8988T (cell line): ENCODE data around the gene IL12B.
A peak's percentile ranks its signal among the peaks of the same experiment; 100 is the strongest.
"Not testable (repeated sequence)": the region's sequence is repeated elsewhere in the genome, so short reads cannot be mapped to it uniquely, and the experiment has no call there.

Experiments
- DNase-seq: peaks from one replicate; pipeline ENCODE4 v3.0.0; 2011

The IL12B gene

DNA sequence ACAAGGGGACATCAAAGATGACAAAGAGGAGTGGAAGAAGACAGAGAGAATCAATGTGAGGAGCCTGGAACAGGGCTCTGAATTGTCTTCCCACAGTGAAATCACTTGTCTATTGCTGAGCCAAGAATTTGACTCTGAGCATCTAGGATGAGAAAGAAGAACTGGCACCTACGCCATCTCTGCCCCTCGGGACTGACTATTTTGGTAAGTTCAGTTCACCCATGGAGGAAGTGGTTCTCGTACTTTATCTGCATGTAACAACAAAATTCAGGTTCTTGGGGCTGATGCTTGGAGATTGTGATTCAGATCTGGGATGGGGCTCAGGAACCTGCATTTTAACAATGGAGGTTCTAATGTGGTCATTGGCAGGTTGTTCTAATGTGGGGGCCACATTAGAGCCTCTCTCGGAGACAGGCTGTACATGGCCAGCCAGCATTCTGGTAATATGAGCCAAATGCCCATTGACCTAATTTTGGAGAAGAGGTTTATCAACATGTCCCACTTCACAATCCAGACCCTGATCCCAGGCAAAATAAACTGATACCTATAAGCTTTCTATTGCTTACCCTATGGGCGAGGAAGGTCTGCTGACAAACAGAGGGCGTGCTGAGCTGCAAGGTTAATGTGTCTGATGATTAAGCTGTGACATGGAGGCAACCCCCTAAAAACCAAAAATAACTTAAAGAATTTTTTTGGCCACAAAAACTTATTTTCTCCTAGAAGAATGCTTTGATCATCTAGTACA is 2.7 kb upstream of the IL12B start:
- DNase-seq, result no peak

DNA sequence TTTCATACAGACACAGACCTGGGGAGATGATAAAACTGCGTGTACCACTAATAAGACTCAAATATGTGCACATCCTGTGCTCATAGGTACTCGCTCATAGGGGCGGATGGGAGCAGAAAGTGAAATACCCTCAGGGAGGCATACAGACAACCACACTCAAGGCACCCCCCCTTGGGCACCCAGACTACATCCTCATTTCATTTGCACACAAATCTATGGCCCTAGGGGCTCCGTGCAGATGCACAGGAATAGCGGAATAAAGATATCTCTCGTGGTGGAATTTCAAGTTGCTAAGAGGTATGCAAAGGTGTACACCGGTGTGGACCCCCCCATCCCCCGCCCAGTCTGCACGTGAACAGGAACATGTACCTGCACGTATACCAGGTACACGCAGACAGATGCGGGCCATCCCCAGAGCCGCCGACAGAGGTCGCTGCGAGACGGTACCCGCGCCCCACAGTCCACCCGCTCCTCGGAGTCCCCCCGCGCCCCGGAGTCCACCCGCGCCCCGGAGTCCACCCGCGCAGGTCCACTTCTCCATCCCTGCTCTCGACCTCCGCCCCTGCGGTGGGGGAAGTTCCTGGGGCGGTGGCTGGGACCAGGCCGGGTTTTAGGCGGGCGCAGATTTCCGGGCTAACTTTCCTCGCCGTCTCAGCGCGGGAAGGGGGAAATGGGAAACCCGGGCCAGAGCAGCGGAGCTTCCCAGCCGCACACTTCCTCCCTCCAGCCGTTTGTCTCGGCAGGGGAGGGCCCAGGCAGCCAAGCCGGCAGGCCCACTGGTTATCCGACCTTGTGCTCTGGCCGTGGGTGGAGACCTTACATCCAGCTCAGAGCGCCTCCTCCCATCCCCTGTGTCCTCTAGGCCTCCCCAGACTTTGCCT is 1.0 kb upstream of the IL12B start:
- no peak for DNase-seq

DNA sequence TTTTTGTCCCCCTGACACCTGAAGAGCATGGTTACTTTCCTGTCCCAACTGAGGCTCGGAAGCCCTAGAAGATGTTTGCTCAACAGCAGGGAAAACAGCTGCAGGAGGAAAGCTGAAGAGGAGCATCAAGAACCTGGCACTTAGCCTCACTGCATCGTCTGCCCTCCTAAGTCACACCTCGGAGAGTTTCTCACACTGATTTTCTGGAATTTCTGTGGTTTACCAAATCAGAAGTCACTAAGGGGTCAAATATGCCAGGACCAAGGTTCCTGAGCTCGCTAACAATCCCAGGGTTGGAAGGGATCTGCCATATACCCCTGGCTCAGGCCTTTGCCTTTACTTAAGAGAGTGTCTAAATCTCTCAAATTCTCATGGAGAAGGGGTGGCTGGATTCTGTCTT is 5.3 kb downstream of the IL12B start:
- no peak for DNase-seq

DNA sequence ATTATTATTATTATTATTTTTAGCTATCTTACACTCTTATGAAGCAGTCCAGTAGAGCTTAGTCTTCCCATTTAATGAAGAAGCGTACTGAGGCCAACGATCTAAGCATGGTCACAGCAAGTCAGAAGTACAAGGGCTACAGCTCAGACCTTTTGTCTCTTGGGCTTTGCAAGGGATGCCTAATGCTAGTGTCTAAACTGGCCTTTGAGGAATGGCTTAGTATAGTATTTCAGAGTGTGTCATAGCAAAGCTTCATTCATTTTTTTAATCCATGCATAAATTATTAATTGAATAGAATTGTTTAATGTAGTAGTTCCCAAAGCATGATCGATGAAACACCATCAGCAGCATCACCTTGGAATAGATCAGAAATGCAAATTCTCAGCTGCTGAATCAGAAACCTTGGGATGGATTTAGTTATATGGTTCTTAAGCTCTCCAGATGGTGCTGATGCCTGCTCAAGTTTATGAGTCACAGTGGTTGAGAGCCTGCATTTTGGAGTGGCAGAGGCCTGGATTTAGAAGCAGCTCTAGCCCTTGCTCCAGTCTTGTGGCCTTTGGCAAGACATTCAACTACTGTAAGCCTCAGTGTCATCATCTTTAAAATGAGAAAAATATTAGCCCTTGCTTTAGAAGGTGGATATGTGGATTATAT is 6.1 kb downstream of the IL12B start:
- no peak for DNase-seq

DNA sequence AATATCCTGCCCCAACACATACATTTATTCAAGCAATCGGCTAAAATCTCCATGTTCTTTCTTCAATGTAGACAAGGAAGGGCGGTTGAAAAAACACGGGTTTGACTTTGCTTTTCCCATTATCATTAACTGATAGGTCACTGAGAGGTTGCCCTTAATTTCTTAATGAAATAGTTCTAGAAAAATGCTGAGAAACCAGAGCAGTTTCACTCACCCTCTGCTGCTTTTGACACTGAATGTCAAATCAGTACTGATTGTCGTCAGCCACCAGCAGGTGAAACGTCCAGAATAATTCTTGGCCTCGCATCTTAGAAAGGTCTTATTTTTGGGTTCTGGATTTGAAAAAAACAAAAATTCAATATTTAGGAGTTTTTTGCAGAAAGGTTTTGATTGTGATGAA is 8.1 kb downstream of the IL12B start:
- no peak for DNase-seq

DNA sequence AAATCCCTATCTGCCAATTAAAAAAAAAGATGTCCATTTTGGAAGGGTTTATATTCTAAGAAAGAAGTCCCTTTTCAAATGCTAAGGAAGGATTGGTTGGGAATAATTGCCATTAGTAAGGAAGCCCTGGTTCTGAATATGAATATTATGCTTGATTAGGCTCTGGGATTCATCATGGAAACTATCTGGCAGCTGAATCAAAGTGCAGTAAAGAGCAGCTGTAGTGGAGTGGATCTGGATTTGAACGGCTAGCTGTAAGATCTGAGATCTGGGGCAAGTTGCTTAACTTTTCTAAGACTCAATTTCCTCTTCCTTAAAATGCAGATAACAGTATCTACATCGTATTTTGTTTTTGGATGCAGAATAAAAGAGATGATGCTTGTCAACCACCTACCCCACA is 10.5 kb downstream of the IL12B start:
- no peak for DNase-seq

DNA sequence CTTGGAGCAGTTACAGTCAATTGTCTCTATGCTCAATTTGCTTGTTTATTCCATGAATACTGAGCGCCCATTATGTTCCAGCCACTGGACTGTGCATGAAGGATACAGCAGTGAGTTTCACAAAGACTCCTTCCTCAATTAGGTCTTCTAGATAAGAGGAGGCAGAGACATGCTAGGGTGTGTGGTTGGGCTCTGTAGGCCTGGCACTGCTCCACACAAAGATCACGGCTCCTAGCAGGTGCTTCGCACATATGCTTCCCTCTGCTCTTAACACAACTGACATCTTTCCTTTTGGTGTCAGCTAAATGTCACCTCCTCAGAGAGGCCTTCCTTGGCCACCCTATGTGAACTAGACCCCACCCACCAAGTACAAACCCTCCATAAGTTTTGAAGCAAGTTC is 10.9 kb downstream of the IL12B start:
- DNase-seq, result no peak

DNA sequence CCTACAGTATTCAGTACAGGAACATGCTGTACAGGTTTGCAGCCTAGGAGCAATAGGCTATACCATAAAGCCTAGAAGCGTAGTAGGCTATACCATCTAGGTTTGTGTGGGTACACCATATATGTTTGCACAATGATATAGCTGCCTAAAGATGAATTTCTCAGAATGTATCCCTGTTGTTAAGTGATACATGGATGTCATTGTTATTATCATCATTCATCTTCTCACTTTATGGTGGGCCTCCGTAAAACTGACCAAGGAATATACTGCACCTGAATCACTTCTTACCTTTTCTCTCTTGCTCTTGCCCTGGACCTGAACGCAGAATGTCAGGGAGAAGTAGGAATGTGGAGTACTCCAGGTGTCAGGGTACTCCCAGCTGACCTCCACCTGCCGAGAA is 11.8 kb downstream of the IL12B start:
- DNase-seq, result no peak

DNA sequence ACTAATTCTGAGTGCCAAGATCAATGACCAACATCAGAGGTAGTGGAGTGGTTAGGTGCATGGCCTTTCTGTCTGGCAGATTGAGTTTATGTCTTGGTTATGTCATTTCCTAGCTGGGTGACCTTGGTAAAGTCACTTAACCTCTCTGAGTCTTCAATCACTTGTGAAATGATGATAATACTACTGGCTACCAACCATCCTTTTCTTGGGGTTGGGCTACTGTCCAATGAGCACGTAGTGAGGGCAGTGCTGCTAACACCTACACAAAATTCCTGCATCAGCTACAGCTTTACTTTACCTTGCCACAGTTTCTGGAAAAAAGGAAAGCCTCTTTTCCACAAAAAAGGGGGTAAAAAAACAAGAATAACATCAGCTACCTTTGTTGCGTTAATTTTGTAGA is 12.4 kb downstream of the IL12B start:
- DNase-seq, result no peak

DNA sequence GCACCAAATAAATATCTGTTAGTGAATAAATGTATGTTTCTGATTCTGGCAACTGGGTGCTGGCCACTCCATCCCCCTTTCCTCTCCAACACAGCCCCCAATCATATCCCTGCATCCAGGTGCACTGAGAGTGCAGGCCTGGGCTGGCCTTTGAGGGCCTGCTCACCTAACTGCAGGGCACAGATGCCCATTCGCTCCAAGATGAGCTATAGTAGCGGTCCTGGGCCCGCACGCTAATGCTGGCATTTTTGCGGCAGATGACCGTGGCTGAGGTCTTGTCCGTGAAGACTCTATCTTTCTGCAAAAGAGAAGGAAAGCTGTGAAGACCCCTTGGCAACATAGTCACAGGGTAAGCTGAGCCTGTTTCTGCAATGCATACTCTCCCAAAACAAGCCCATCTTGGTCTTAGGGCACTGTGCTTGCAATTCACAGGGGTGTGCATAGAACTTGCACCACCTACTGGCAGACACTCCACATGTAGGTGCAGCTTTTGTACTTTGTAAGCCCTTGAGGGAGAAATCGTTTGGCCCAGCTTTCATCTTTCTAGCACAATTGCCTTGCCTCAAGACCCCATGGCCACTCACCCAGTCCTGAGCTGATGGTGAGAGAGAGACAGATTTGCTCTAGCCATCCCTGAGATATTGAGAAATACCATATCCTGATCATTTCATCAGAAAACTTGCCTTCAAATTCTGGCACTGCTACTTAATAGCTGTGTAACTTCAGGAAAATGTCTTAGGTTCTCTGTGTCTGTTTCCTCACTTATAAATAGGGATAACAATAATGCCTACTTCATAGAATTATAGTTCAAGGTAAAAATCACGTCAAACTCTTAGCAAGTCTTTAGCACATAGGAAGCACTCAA is 13.5 kb downstream of the IL12B start:
- DNase-seq, result peak; percentile 49

DNA sequence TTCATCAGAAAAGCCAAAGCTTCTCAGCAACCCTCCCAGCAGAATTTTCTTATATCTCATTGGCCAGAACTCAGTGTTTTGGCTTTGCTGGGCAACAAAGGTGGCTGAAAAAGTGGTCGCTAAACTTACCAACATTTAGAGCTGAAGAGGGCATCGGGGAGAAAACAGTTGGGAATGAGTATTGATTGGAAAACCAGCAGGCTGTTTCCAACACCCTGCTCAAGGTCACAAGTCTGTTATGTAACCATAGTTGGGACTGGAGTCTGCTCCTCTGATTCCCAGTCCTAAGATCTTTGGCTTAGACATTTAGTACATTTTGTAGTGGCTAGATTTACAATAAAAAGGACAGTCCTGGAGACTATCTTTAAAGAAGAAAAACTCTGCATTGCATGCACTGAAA is 17.1 kb downstream of the IL12B start:
- DNase-seq, result no peak

DNA sequence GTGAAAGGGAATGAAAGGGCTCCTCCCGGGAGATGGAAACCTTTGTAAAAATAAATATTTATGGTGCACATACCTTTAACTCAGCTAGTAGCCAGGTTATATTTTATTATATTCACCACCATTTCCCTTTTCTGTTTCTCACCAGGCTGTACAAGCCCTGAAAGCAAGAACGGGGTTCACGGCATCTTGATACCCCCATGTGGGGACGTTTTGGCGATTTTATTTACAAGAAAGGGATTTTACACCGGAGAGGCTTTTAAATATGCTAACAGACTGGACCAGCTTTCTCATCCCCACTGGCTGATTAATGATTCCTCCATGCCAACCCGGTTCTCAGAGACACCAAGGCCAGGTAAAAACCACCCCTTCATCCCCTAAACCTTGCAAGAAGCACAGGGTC is 19.2 kb downstream of the IL12B start:
- DNase-seq, result no peak

DNA sequence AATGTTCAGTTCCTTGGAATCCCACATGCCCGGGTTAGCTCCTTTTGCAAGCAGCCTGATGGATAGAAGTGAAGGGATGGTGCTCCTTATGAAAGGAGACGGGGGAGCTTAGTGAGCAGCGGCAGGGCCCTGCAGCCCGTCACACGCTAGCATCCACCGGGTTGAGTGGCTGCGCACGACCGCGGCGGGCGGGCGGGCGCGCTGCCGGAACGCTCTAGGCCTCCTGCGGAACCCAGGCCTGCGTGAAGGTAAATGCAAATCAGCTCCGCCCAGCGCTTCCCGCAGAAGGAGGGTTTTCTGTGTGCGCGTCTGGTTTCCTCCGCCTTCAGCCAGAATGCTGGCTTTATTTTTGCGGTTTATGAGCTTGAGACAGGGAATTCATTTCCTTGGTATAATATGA is 19.8 kb downstream of the IL12B start:
- no peak for DNase-seq

DNA sequence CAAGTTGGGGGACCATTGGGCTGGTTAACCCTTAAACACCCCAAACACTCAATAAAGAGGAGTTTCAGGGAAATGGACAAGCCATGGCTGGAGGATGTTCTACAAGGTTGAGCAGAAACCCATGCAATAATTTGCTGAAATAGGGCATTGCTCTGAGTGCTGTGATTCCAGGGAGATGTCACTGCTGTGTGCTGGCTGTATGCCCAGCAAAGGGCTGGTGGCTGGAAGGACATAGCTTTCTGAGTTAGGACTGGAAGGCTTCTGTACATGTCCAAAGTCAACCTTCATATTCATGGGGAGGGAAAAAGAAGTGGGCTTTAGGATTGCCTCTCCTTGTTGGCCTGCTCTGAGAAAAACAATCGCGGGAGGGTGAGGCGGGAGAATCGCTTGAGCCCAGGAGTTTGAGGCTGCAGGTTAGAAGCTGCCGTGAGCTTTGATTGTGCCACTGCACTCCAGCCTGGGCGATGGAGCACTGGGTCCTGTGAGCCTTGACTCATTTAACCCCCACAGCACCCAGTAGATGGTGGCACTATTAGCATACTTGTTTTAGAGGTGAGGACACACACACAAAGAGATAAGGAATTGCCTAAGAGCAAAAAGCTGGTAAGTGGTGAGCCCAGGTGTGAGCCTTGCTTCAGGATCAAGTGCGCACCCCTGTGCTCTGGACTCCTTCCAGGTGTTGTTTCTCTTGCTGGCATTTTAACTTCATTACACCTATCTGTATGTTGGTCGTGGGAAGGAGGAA is 20.4 kb downstream of the IL12B start:
- no peak for DNase-seq

DNA sequence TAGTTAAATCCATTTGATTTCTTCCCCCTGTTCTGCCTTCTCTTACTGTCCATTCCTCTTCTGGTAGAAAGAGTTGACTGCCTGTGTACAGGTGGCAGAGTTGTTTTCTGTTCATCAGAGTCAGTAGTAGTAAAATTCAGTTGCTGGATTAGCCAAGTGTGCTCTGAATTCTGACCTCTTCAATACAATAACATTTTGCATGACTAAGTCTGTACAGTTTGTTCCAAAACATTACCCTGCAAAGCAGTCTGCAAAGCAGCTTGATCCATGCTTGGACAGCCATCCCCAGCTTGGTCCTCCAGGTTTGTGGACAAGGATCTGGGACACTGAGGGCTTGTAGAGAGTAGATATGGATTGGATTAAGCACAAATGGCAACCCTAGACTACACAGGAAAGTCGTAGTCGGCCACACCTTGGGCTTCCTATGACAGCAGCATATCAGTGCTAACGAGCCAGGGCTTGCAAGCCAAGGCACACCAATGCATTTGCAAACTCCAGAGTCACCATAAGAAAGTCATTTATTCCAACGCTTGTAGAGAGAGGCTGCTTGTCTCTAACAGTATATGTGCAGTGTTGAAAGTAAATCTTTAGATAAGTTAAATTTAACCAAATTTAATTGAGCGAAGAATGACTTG is 25.2 kb downstream of the IL12B start:
- DNase-seq, result no peak

DNA sequence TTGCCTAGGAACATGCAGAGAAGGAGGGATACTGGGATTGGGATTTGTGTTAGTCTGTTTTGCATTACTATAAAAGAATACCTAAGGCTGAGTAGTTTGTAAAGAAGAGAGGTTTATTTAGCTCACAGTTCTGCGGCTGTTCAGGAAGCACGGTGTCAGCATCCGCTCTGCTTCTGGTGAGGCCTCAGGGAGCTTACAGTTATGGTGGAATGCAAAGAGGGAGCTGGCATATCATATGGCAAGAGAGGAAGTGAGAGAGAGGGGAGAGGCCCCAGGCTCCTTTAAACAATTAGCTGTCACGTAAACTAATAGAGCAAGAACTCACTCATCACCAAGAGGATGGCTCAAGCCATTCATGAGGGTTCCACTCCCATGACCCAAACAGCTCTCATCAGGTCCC is 27.0 kb downstream of the IL12B start:
- no peak for DNase-seq

DNA sequence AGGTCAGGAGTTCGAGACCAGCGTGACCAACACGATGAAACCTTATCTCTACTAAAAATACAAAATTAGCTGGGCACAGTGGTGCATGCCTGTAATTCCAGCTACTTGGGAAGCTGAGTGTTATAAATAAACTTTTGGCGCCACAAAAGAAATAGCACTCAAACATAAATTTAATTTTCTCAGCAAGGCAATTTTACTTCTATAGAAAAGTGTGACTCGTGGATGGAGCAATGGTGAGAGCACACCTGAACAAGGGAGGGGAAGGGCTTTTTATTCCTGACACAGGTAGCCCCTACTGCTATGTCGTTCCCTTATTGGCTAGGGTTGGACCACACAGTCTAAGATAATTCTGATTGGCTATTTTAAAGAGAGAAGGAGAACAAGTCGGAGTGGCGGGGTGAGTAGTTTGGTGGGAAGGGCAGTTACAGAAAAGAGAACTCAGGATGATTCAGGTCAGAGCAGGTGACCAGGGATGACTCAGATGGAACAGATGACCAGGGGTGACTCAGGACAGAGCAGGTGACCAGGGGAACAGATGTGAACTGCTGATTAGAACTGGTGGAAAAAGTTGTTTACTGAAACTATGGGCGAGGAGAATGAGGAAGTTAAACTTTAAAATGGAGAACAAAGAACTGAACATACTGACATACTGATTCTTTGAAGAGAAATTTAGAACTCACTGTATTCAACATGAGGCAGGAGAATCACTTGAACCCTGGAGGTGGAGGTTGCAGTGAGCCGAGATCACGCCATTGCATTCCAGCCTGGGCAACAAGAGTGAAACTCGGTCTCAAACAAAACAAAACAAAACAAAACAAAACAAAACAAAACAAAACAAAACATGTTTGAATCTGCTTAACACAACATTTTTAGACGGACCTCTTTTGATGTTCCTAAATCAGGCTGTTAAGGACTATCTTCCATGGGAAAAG is 28.1 kb downstream of the IL12B start:
- DNase-seq, result not testable (repeated sequence)

DNA sequence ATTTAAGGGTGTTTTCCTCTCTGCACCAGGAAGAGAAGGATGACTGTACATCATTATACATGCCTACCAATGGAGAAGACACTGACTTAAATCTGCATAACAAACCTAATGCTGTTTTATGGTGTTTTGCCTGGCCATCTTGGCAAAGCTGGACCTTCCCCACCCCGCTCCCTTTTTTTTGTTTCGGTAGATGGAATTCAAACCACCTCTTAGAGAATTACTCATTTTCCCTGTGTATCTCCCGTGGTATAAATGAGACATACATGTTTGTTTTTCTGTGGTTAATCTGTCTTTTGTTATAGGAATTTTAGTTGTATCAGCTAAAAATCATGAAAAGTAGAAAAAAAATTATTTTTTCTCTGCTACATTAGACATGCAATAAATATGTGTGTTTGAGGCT is 28.8 kb downstream of the IL12B start:
- DNase-seq, result no peak

DNA sequence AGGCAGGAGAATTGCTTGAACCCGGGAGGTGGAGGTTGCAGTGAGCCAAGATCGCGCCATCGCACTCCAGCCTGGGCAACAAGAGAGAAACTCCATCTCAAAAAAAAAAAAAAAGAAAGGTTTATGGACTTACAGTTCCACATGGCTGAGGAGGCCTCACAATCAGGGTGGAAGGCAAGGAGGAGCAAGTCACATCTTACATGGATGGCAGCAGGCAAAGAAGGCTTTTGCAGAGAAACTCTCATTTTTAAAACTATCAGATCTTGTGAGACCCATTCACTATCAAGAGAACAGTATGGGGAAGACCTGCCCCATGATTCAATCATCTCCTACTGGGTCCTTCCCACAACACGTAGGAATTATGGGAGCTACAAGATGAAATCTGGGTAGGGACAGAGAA is 33.0 kb downstream of the IL12B start:
- not testable (repeated sequence) for DNase-seq

DNA sequence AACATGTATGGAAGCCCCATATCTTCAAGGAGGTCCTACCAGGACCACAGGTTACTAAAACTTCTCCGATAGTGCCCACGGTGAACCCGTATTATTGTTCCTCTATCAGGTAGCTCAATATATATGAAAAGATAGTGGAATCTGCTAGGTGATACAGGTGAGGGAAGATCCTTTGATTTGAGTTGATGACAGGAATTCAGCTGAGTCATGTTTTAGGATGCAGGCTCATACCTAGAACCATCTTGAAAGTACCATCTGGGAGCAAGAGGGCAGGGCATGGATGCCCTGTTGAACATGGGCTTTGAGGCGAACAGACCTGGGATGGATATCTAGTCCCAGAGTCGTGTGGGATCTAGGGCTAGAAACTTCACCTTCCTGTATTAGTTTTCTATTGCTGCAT is 35.4 kb downstream of the IL12B start:
- no peak for DNase-seq

DNA sequence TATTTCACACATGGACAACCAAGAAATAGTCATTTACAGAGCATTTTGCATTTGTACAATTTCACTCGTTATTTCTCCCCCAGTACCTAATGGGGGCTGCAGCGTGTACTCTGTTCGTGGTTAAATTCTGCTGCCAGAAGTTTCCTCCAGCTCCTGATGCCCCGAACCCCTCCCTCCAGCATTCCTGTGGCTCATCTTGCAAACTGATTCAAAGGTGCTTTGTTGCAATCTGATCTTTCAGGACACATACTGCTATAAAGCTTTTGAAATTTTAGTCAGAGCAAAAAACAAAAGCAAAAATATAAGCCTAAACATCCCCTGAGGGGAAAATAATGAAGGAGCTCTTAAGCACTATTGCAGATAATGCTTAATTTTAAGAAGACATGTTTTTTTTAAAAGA is 39.5 kb downstream of the IL12B start:
- no peak for DNase-seq
